Neural cell (in vitro differentiated cells): Measurements from ENCODE around the gene TRPM1. TPM values are rescaled to one million over a fixed set of nuclear protein-coding genes. Genes with fewer than 3 reads are reported as not detected.

Experiments used
- H2AFZ ChIP-seq: fragments of 200-600, 300-800 bp; sonication (generic), shearing (Covaris generic); 2 replicates; pipeline ENCODE4 v1.6.0; 2014; ENCODE audit warnings: low read depth, mild to moderate bottlenecking, antibody characterized with exemption, low read length, moderate library complexity
- H3F3A ChIP-seq: fragments of 200-600 bp; shearing (Covaris generic); 2 replicates; pipeline ENCODE4 v1.6.1; 2016; ENCODE audit warnings: mild to moderate bottlenecking, moderate library complexity, mixed read lengths, antibody characterized with exemption, low read length; ENCODE audit not compliant: insufficient read depth, poor library complexity, severe bottlenecking
- H3K27ac ChIP-seq: fragments of 200-600, 300-800 bp; sonication (generic), shearing (Covaris generic); 2 replicates; pipeline ENCODE4 v1.5.1; 2014; ENCODE audit warnings: mild to moderate bottlenecking, low read length, moderate library complexity
- H3K27me3 ChIP-seq: fragments of 300-800, 200-600 bp; sonication (generic), shearing (Covaris generic); 2 replicates; pipeline ENCODE4 v1.6.0; 2014; ENCODE audit warnings: mild to moderate bottlenecking, low read depth, low read length, moderate library complexity; ENCODE audit not compliant: insufficient read depth
- H3K36me3 ChIP-seq: fragments of 300-800, 200-600 bp; sonication (generic), shearing (Covaris generic); 2 replicates; pipeline ENCODE4 v1.5.1; 2014; ENCODE audit warnings: mild to moderate bottlenecking, antibody characterized with exemption, low read length, moderate library complexity; ENCODE audit not compliant: insufficient read depth
- H3K4me2 ChIP-seq: fragments of 300-800, 200-600 bp; sonication (generic), shearing (Covaris generic); 2 replicates; pipeline ENCODE4 v1.6.0; 2014; ENCODE audit warnings: mild to moderate bottlenecking, low read length
- H3K4me3 ChIP-seq: fragments of 300-800, 200-600 bp; sonication (generic), shearing (Covaris generic); 2 replicates; pipeline ENCODE4 v1.5.1; 2014; ENCODE audit warnings: mild to moderate bottlenecking, low read length, moderate library complexity
- H3K79me2 ChIP-seq: fragments of 200-600 bp; shearing (Covaris generic); replicated peaks from 2 replicates; pipeline ENCODE4 v1.6.0; 2014; ENCODE audit warnings: mild to moderate bottlenecking, low read length, moderate library complexity; ENCODE audit not compliant: insufficient read depth
- H3K9ac ChIP-seq: fragments of 300-800, 200-600 bp; sonication (generic), shearing (Covaris generic); 2 replicates; pipeline ENCODE4 v1.6.1; 2016; ENCODE audit warnings: mild to moderate bottlenecking, low read length, mixed read lengths
- H3K9me2 ChIP-seq: fragments of 200-600 bp; shearing (Covaris generic); 2 replicates; pipeline ENCODE4 v1.6.1; 2016; ENCODE audit warnings: mild to moderate bottlenecking, low read length, mixed read lengths; ENCODE audit not compliant: insufficient read depth
- H3K9me3 ChIP-seq: fragments of 200-600, 300-800 bp; sonication (generic), shearing (Covaris generic); 2 replicates; pipeline ENCODE4 v1.6.1; 2016; ENCODE audit warnings: mild to moderate bottlenecking, mixed run types, low read length, moderate library complexity, mixed read lengths
- H4K20me1 ChIP-seq: fragments of 200-600 bp; shearing (Covaris generic); 2 replicates; pipeline ENCODE4 v1.6.1; 2016; ENCODE audit warnings: mild to moderate bottlenecking, mixed run types; ENCODE audit not compliant: insufficient read depth
- EP300 ChIP-seq: fragments of 450-650 bp; conservative IDR thresholded peaks from 2 replicates; pipeline ENCODE4 v1.6.1; 2014; ENCODE audit warnings: antibody characterized with exemption, mild to moderate bottlenecking, moderate library complexity; ENCODE audit not compliant: poor library complexity, severe bottlenecking
- EZH2 ChIP-seq: fragments of 200-600, 300-800 bp; shearing (Covaris generic), sonication (generic); IDR thresholded peaks from 2 replicates; pipeline ENCODE4 v1.6.1; 2014; ENCODE audit warnings: antibody characterized with exemption, low read length, borderline replicate concordance, mild to moderate bottlenecking; ENCODE audit not compliant: insufficient read depth, poor library complexity, severe bottlenecking
- MXI1 ChIP-seq: fragments of 450-650 bp; conservative IDR thresholded peaks from 2 replicates; pipeline ENCODE4 v1.6.1; 2014; ENCODE audit warnings: antibody characterized with exemption, mild to moderate bottlenecking; ENCODE audit not compliant: poor library complexity, severe bottlenecking
- POLR2AphosphoS5 ChIP-seq: IDR thresholded peaks from 2 replicates; pipeline ENCODE4 v1.6.1; 2012
- RAD21 ChIP-seq: fragments of 450-650 bp; conservative IDR thresholded peaks from 2 replicates; pipeline ENCODE4 v1.6.1; 2014; ENCODE audit warnings: antibody characterized with exemption, mild to moderate bottlenecking, moderate library complexity
- SMC3 ChIP-seq: fragments of 450-650 bp; conservative IDR thresholded peaks from 2 replicates; pipeline ENCODE4 v1.6.1; 2014; ENCODE audit warnings: antibody characterized with exemption, mild to moderate bottlenecking, moderate library complexity; ENCODE audit not compliant: poor library complexity
- TAF1 ChIP-seq: IDR thresholded peaks from 2 replicates; pipeline ENCODE4 v1.6.1; 2012; ENCODE audit warnings: low read depth
- polyA plus RNA-seq: library from polyadenylated mRNA; depleted of rRNA; stranded (reverse); fragments of >200 nt; gene quantifications from 2 replicates; pipeline ENCODE4 v1.2.3, GENCODE V29; 2014
- TF ChIP-seq, protein P1 (sequence below): fragments of 450-650 bp; IDR thresholded peaks from 2 replicates; pipeline ENCODE4 v1.5.1; 2014; ENCODE audit warnings: antibody characterized with exemption, mild to moderate bottlenecking, moderate library complexity; ENCODE audit not compliant: poor library complexity, severe bottlenecking
- TF ChIP-seq, protein P2 (sequence below): IDR thresholded peaks from 2 replicates; pipeline ENCODE4 v1.6.1; 2012; ENCODE audit warnings: borderline replicate concordance

The TRPM1 gene
- polyA plus RNA-seq, 1 donor from 2014 or later: not detected

DNA sequence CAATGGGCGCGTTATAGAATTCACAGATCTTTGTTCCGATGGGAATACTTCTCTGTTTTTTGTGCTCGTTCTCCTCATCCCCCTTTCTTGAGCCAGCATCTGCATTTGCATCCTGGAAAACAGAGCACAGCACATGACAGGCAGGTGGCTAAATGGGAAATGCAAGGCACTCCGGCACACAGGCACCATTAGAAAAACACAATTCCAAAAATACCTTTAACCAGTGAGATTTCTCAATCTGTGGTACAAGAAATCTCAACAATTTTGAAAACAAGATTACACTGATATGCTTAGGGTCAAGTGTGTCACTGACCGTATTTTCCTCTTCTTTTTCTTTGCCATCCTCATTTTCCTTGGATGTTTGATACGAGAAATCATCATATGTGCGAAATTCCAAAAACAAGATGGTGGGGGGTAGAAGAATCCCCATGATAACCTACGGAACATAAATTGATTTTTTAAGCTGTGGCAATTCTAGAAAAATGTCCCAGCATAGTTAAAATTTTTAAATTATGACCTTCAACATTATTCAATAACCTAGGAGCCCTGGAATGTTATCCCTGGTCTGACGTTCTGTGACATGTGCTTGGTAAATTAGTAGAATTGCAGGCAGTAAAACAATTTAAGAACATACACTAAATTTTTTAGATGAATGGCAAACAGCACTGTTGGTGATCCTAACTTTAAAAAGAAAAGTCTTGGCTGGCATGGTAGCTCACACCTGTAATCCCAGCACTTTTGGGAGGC, 63.6 kb downstream of the TRPM1 start:
- H3K36me3 ChIP-seq: no peaks in the 10 kb centered on the region
- H3K27ac ChIP-seq: no peak overlapping the region
- no peak overlapping the region for H3K4me3 ChIP-seq
- no peaks in the 10 kb centered on the region for H3F3A ChIP-seq
- H2AFZ ChIP-seq: no peak overlapping the region
- no peaks in the 10 kb centered on the region for H3K79me2 ChIP-seq
- no peak for TF ChIP-seq RAD21
- TF ChIP-seq, protein P1, sequence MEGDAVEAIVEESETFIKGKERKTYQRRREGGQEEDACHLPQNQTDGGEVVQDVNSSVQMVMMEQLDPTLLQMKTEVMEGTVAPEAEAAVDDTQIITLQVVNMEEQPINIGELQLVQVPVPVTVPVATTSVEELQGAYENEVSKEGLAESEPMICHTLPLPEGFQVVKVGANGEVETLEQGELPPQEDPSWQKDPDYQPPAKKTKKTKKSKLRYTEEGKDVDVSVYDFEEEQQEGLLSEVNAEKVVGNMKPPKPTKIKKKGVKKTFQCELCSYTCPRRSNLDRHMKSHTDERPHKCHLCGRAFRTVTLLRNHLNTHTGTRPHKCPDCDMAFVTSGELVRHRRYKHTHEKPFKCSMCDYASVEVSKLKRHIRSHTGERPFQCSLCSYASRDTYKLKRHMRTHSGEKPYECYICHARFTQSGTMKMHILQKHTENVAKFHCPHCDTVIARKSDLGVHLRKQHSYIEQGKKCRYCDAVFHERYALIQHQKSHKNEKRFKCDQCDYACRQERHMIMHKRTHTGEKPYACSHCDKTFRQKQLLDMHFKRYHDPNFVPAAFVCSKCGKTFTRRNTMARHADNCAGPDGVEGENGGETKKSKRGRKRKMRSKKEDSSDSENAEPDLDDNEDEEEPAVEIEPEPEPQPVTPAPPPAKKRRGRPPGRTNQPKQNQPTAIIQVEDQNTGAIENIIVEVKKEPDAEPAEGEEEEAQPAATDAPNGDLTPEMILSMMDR: no peak
- no peak for TF ChIP-seq TAF1
- no peak for TF ChIP-seq EP300
- TF ChIP-seq MXI1: no peak
- no peak for TF ChIP-seq EZH2
- no peaks in the 10 kb centered on the region for H3K27me3 ChIP-seq
- no peak overlapping the region for H3K4me2 ChIP-seq
- H3K9me2 ChIP-seq: no peaks in the 10 kb centered on the region
- no peaks in the 10 kb centered on the region for H3K9me3 ChIP-seq
- H4K20me1 ChIP-seq: no peaks in the 10 kb centered on the region
- H3K9ac ChIP-seq: no peak overlapping the region

GRCh38 chr15:31036783-31037182, 64.7 kb downstream of the TRPM1 start:
- H3K4me3 ChIP-seq: no peak overlapping the region
- no peaks in the 10 kb centered on the region for H3K9me3 ChIP-seq
- H3K9me2 ChIP-seq: no peaks in the 10 kb centered on the region
- no peak overlapping the region for H2AFZ ChIP-seq
- no peaks in the 10 kb centered on the region for H3F3A ChIP-seq
- H4K20me1 ChIP-seq: no peaks in the 10 kb centered on the region
- TF ChIP-seq TAF1 (no peak), SMC3 (no peak), MXI1 (no peak), EZH2 (no peak), POLR2AphosphoS5 (no peak), RAD21 (no peak), EP300 (no peak)
- TF ChIP-seq, protein P2, sequence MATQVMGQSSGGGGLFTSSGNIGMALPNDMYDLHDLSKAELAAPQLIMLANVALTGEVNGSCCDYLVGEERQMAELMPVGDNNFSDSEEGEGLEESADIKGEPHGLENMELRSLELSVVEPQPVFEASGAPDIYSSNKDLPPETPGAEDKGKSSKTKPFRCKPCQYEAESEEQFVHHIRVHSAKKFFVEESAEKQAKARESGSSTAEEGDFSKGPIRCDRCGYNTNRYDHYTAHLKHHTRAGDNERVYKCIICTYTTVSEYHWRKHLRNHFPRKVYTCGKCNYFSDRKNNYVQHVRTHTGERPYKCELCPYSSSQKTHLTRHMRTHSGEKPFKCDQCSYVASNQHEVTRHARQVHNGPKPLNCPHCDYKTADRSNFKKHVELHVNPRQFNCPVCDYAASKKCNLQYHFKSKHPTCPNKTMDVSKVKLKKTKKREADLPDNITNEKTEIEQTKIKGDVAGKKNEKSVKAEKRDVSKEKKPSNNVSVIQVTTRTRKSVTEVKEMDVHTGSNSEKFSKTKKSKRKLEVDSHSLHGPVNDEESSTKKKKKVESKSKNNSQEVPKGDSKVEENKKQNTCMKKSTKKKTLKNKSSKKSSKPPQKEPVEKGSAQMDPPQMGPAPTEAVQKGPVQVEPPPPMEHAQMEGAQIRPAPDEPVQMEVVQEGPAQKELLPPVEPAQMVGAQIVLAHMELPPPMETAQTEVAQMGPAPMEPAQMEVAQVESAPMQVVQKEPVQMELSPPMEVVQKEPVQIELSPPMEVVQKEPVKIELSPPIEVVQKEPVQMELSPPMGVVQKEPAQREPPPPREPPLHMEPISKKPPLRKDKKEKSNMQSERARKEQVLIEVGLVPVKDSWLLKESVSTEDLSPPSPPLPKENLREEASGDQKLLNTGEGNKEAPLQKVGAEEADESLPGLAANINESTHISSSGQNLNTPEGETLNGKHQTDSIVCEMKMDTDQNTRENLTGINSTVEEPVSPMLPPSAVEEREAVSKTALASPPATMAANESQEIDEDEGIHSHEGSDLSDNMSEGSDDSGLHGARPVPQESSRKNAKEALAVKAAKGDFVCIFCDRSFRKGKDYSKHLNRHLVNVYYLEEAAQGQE: no peak
- TF ChIP-seq, protein P1: no peak
- no peak overlapping the region for H3K27ac ChIP-seq
- no peak overlapping the region for H3K4me2 ChIP-seq
- no peaks in the 10 kb centered on the region for H3K36me3 ChIP-seq
- H3K9ac ChIP-seq: no peak overlapping the region
- no peaks in the 10 kb centered on the region for H3K27me3 ChIP-seq
- no peaks in the 10 kb centered on the region for H3K79me2 ChIP-seq
